ENCODE results near the gene ZNHIT3. TPM values are rescaled to one million over a fixed set of nuclear protein-coding genes. Genes with fewer than 3 reads are reported as not detected.
"Not testable (repeated sequence)": the region's sequence is repeated elsewhere in the genome, so short reads cannot be mapped to it uniquely, and the experiment has no call there.

The ZNHIT3 gene
- total RNA-seq, 4 donors from 2014 or later: 21.0 to 31.5 (median 26.8) TPM

DNA sequence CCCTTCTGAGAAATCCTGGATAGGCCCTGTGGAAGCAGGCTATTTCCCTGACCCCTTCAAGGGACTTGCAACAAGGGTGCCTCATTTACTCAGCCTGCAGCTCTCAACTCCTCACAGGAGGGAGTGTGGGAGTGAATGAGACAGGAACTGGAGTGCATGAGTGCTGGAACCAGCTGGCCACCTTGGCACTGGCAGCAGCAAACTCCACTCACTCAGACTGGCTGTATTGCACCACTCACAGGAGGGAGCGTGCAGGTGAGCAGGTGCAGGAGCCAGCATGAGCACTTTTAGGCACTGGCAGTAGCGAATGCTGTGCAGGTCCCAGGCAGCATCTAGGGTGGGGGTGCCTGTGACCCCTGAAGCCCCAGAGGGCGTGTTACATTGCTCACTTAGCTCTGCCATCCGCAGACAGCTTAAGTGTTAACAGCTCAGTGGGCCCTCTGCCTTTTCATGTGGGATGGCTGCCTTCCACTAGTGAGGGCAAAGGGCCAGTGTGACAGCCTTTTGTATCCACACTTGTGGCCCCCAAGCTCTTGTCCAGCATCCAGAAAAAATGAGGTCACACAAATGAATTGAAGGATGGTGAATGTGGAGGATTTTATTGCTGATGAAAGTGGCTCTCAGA, 11.0 kb upstream of the ZNHIT3 start:
- Histone ChIP-seq H3K9me3 (no peaks in the 10 kb centered on the region), H3K27ac (no peak overlapping the region), H3K27me3 (peaks cover 0 to 4% of the 10 kb centered on the region in 2 donors), H3K36me3 (no peaks in the 10 kb centered on the region), H3K4me3 (no peak overlapping the region), H3K4me1 (no peaks in the 10 kb centered on the region)
- 55 to 63% methylated on average over 3 to 4 of the region's 4 CpGs for WGBS, 2 donors
- TF ChIP-seq POLR2A (IDR thresholded peaks at IDR 0.05) (no peak), EP300 (IDR thresholded peaks at IDR 0.05) (no peak)
- TF ChIP-seq, protein P1, sequence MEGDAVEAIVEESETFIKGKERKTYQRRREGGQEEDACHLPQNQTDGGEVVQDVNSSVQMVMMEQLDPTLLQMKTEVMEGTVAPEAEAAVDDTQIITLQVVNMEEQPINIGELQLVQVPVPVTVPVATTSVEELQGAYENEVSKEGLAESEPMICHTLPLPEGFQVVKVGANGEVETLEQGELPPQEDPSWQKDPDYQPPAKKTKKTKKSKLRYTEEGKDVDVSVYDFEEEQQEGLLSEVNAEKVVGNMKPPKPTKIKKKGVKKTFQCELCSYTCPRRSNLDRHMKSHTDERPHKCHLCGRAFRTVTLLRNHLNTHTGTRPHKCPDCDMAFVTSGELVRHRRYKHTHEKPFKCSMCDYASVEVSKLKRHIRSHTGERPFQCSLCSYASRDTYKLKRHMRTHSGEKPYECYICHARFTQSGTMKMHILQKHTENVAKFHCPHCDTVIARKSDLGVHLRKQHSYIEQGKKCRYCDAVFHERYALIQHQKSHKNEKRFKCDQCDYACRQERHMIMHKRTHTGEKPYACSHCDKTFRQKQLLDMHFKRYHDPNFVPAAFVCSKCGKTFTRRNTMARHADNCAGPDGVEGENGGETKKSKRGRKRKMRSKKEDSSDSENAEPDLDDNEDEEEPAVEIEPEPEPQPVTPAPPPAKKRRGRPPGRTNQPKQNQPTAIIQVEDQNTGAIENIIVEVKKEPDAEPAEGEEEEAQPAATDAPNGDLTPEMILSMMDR (IDR thresholded peaks at IDR 0.05): no peak
- DNase-seq (ENCODE audit: low spot score in 2 of 2): no peak

DNA sequence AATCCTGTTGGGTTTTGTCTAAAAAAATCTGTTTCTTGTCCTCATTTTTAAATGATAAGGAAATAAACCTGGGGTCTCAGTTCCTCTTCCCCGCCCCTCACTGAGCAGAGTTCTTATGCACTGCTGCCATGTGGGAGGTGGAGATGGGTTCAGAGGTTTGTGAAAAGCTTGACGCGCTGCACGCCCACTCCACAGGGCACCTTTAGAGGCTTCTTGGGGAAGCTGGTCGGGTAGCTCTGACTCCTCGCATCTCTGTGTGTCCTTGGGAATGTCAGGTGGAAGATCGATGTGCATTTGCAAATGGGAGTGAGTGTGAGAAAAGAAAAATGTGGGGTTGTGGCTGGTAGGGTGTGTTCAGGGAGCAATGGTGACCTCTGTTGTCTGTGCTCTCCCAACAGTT, 4.7 kb upstream of the ZNHIT3 start:
- WGBS, 2 donors: 73 to 83% methylated on average over 7 of the region's 7 CpGs
- Histone ChIP-seq H3K9me3 (no peaks in the 10 kb centered on the region), H3K36me3 (no peaks in the 10 kb centered on the region), H3K27me3 (peaks cover 0 to 5% of the 10 kb centered on the region in 2 donors), H3K4me1 (peaks cover 0 to 25% (median 16%) of the 10 kb centered on the region in 4 donors), H3K4me3 (no peak overlapping the region), H3K27ac (no peak overlapping the region)
- TF ChIP-seq EP300 (IDR thresholded peaks at IDR 0.05) (no peak), POLR2A (IDR thresholded peaks at IDR 0.05) (no peak)
- TF ChIP-seq, protein P1 (IDR thresholded peaks at IDR 0.05): no peak
- DNase-seq (ENCODE audit: low spot score in 2 of 2): no peak

DNA sequence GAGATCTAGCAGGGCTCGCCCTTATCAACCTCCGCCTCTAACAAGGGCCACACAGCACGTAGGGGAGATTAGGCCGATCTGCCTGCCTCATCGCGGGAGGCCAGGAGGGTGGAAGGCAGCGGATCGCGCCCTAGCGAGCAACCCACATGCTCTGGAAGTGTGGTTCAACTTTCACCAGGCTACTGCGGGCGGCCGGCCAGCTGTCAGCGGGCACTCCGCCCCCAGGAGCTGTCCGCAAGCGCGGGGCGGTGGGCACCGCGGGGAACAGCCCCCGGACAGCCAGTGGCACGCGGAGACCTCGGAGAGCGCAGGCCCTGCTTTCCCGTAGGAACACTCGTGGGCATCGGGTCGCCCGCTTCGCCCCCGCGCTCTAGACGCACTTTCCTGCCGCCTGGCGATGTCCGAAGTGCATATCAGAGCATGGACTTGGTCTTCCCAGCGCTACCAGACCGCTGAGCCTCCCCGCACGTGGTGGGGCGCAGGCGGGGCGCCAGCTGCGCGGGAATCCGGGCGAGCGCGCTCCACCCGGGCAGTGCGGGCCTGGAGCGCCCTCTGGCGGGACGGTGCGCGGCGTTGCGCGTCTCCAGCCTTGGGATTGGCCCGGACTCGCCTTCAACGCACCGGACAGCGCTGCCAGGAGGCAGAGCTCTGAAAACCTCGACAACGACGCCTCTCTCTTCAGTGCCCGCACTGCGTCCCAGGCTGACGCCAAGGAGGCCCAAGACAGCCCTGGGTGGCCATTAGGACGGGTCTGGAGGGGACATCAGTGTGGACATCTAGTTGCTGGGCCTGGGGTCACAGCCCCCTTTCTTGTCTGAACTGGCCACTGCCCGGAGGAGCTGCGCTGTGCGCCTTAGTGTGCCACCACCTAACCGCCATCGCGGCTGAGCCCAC, 3.6 kb upstream of the ZNHIT3 start:
- peak overlapping the region; percentile 28 to 58 (median 46) for H3K4me3 ChIP-seq
- H3K27ac ChIP-seq: peak overlapping the region in 1 of 4 donors; percentile 70
- DNase-seq (ENCODE audit: low spot score in 2 of 2): peak; percentile 70 to 73
- H3K4me1 ChIP-seq: peaks cover 0 to 32% (median 22%) of the 10 kb centered on the region in 4 donors
- WGBS, 2 donors: 1 to 9% methylated on average over 13 to 38 of the region's 79 CpGs
- no peaks in the 10 kb centered on the region for H3K9me3 ChIP-seq
- peak in 1 of 2 donors; percentile 27 for TF ChIP-seq EP300 (IDR thresholded peaks at IDR 0.05)
- TF ChIP-seq, protein P1 (IDR thresholded peaks at IDR 0.05): peak; percentile 90 to 98 (median 93)
- no peak for TF ChIP-seq POLR2A (IDR thresholded peaks at IDR 0.05)
- no peaks in the 10 kb centered on the region for H3K36me3 ChIP-seq
- peaks cover 0 to 5% of the 10 kb centered on the region in 2 donors for H3K27me3 ChIP-seq

DNA sequence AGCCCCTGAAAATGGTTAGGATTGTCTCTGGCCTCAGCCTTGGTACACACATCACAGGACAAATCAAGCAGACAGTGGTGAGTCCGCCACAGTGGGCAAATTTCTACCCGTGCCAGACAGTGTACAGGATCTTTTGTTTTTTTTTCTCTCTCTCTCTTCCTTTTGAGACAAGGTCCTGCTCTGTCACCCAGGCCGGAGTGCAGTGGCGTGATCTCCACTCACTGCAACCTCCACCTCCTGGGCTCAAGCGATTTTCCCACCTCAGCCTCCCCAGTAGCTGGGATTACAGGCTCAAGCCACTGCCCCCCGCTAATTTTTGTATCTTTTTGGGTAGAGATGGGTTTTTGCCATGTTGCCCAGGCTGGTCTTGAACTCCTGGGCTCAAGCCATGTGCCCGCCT, 2.5 kb upstream of the ZNHIT3 start:
- not testable (repeated sequence) for DNase-seq (ENCODE audit: low spot score in 2 of 2)
- WGBS, 2 donors: 92 to 93% methylated on average over 7 of the region's 7 CpGs
- peaks cover 0 to 44% (median 22%) of the 10 kb centered on the region in 4 donors for H3K4me1 ChIP-seq

DNA sequence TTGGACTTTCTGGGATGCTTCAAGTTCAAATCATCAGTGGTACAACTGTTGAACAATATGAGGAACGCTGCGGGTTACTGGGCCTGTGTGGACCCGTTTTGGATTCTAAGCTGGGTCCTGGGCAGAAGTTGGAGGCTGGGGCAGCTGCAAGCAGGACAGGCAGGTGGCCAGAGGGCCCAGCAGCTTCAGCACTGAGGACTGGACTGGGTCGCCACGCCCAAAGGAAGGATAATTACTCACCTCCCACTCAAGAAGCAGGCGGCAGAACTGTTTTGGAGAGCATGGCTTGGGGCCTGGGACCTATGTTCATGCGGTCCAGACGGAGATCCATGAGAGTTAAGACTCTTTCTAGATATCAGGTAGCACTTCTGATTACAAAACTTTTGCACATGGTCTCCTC, 1.5 kb upstream of the ZNHIT3 start:
- Histone ChIP-seq H3K4me3 (no peak overlapping the region), H3K27ac (no peak overlapping the region), H3K9me3 (peaks cover 0 to 1% (median 0%) of the 10 kb centered on the region in 4 donors), H3K27me3 (peaks cover 0 to 5% of the 10 kb centered on the region in 2 donors), H3K36me3 (peaks cover 0 to 15% (median 0%) of the 10 kb centered on the region in 3 donors), H3K4me1 (peaks cover 0 to 45% (median 22%) of the 10 kb centered on the region in 4 donors)
- no peak for DNase-seq (ENCODE audit: low spot score in 2 of 2)
- 91 to 97% methylated on average over 8 of the region's 8 CpGs for WGBS, 2 donors
- TF ChIP-seq EP300 (IDR thresholded peaks at IDR 0.05) (no peak), POLR2A (IDR thresholded peaks at IDR 0.05) (no peak)
- TF ChIP-seq, protein P1 (IDR thresholded peaks at IDR 0.05): no peak

More for the DNA sequence above, 2.5 kb upstream of the ZNHIT3 start:
- H3K36me3 ChIP-seq, H3K27ac ChIP-seq, H3K27me3 ChIP-seq, H3K4me3 ChIP-seq, H3K9me3 ChIP-seq: not testable (repeated sequence)

Measured in tibial nerve (tissue), 4 donors.